ENCODE results near the gene LGALS9. TPM values are rescaled to one million over a fixed set of nuclear protein-coding genes. Genes with fewer than 3 reads are reported as not detected.

LGALS9 gene
- total and polyA plus RNA-seq, 2 donors (not counting 1 experiment from before 2014, with no cell fraction given) = 1.7 to 2.1 TPM

GRCh38 chr17:27585792-27586191 is 45.2 kb upstream of the LGALS9 start:
- Histone ChIP-seq H3K4me2 (ENCODE audit: extremely low read depth, insufficient read depth, low read length) (no peak overlapping the region), H3K27ac (ENCODE audit: insufficient read depth, low read length) (no peak overlapping the region)
- no peak for DNase-seq (ENCODE audit: low read depth in 2 of 2)

GRCh38 chr17:27586203-27586721 is 44.7 kb upstream of the LGALS9 start:
- TF ChIP-seq CTCF (conservative IDR thresholded peaks at IDR 0.05 in 1 of 2, IDR thresholded peaks at IDR 0.05 in 1 of 2; ENCODE audit: low read depth in 1 of 2, low read length in 2 of 2) (no peak), EZH2 (IDR thresholded peaks at IDR 0.05; ENCODE audit: low read length, missing control alignments) (no peak)
- no peaks in the 10 kb centered on the region for H3K27me3 ChIP-seq (ENCODE audit: control insufficient read depth, insufficient read depth, low read length)
- no peak overlapping the region for H2AFZ ChIP-seq (ENCODE audit: low read length)
- H3K4me3 ChIP-seq (replicated peaks in 1 of 4; ENCODE audit: control extremely low read depth in 1 of 4, insufficient read depth in 1 of 4, low read depth in 3 of 4, low read length in 4 of 4) = no peak overlapping the region
- H4K20me1 ChIP-seq (ENCODE audit: control insufficient read depth, extremely low read depth, insufficient read depth, low read length) = no peaks in the 10 kb centered on the region
- H3K9me3 ChIP-seq (ENCODE audit: control insufficient read depth, insufficient read depth, low read depth, low read length) = no peaks in the 10 kb centered on the region
- H3K27ac ChIP-seq (ENCODE audit: insufficient read depth, low read length) = no peak overlapping the region
- H3K4me1 ChIP-seq (ENCODE audit: control insufficient read depth, extremely low read depth, insufficient read depth, low read length) = no peaks in the 10 kb centered on the region
- H3K9ac ChIP-seq (ENCODE audit: insufficient read depth, low read length) = no peak overlapping the region
- DNase-seq (ENCODE audit: low read depth in 2 of 2) = peak in 1 of 2 donors; percentile 89
- no peaks in the 10 kb centered on the region for H3K36me3 ChIP-seq (ENCODE audit: control insufficient read depth, insufficient read depth, low read length)
- no peak overlapping the region for H3K4me2 ChIP-seq (ENCODE audit: extremely low read depth, insufficient read depth, low read length)
- no peaks in the 10 kb centered on the region for H3K79me2 ChIP-seq (ENCODE audit: control insufficient read depth, insufficient read depth, low read length)

More at GRCh38 chr17:27585792-27586191, 45.2 kb upstream of the LGALS9 start:
- Histone ChIP-seq H3K9ac (ENCODE audit: insufficient read depth, low read length) (no peak overlapping the region), H2AFZ (ENCODE audit: low read length) (no peak overlapping the region), H3K36me3 (ENCODE audit: control insufficient read depth, insufficient read depth, low read length) (no peaks in the 10 kb centered on the region), H3K79me2 (ENCODE audit: control insufficient read depth, insufficient read depth, low read length) (no peaks in the 10 kb centered on the region), H3K4me1 (ENCODE audit: control insufficient read depth, extremely low read depth, insufficient read depth, low read length) (no peaks in the 10 kb centered on the region), H4K20me1 (ENCODE audit: control insufficient read depth, extremely low read depth, insufficient read depth, low read length) (no peaks in the 10 kb centered on the region), H3K4me3 (replicated peaks in 1 of 4; ENCODE audit: control extremely low read depth in 1 of 4, insufficient read depth in 1 of 4, low read depth in 3 of 4, low read length in 4 of 4) (no peak overlapping the region), H3K27me3 (ENCODE audit: control insufficient read depth, insufficient read depth, low read length) (no peaks in the 10 kb centered on the region), H3K9me3 (ENCODE audit: control insufficient read depth, insufficient read depth, low read depth, low read length) (no peaks in the 10 kb centered on the region)
- TF ChIP-seq CTCF (conservative IDR thresholded peaks at IDR 0.05 in 1 of 2, IDR thresholded peaks at IDR 0.05 in 1 of 2; ENCODE audit: low read depth in 1 of 2, low read length in 2 of 2) (no peak), EZH2 (IDR thresholded peaks at IDR 0.05; ENCODE audit: low read length, missing control alignments) (no peak)

GRCh38 chr17:27588354-27588753 is 42.6 kb upstream of the LGALS9 start:
- Histone ChIP-seq H3K27ac (ENCODE audit: insufficient read depth, low read length) (no peak overlapping the region), H3K4me1 (ENCODE audit: control insufficient read depth, extremely low read depth, insufficient read depth, low read length) (no peaks in the 10 kb centered on the region), H4K20me1 (ENCODE audit: control insufficient read depth, extremely low read depth, insufficient read depth, low read length) (no peaks in the 10 kb centered on the region), H3K36me3 (ENCODE audit: control insufficient read depth, insufficient read depth, low read length) (no peaks in the 10 kb centered on the region), H2AFZ (ENCODE audit: low read length) (no peak overlapping the region), H3K4me3 (replicated peaks in 1 of 4; ENCODE audit: control extremely low read depth in 1 of 4, insufficient read depth in 1 of 4, low read depth in 3 of 4, low read length in 4 of 4) (no peak overlapping the region), H3K4me2 (ENCODE audit: extremely low read depth, insufficient read depth, low read length) (no peak overlapping the region), H3K9me3 (ENCODE audit: control insufficient read depth, insufficient read depth, low read depth, low read length) (no peaks in the 10 kb centered on the region), H3K27me3 (ENCODE audit: control insufficient read depth, insufficient read depth, low read length) (no peaks in the 10 kb centered on the region), H3K79me2 (ENCODE audit: control insufficient read depth, insufficient read depth, low read length) (no peaks in the 10 kb centered on the region), H3K9ac (ENCODE audit: insufficient read depth, low read length) (no peak overlapping the region)
- TF ChIP-seq EZH2 (IDR thresholded peaks at IDR 0.05; ENCODE audit: low read length, missing control alignments) = no peak
- no peak for TF ChIP-seq CTCF (conservative IDR thresholded peaks at IDR 0.05 in 1 of 2, IDR thresholded peaks at IDR 0.05 in 1 of 2; ENCODE audit: low read depth in 1 of 2, low read length in 2 of 2)
- DNase-seq (ENCODE audit: low read depth in 2 of 2) = no peak
